Measurements from ENCODE around the gene FRK. TPM values are rescaled to one million over a fixed set of nuclear protein-coding genes. Genes with fewer than 3 reads are reported as not detected.
"Not testable (repeated sequence)": the region's sequence is repeated elsewhere in the genome, so short reads cannot be mapped to it uniquely, and the experiment has no call there.

The FRK gene
- polyA plus RNA-seq, 3 donors, result not detected

GRCh38 chr6:115969930-115970273, 90.8 kb downstream of the FRK start:
- Histone ChIP-seq H3K4me2 (replicated peaks; ENCODE audit: extremely low read depth, low read length, poor library complexity, severe bottlenecking) (no peak overlapping the region), H2AFZ (ENCODE audit: insufficient read depth, low read depth, low read length, poor library complexity, severe bottlenecking) (no peak overlapping the region), H3K9ac (ENCODE audit: insufficient read depth, low read length, poor library complexity, severe bottlenecking) (no peak overlapping the region), H3K9me3 (replicated peaks in 1 of 2; ENCODE audit: control insufficient read depth in 1 of 2, insufficient read depth in 1 of 2, low read length in 2 of 2) (no peaks in the 10 kb centered on the region), H3K4me3 (replicated peaks in 1 of 3; ENCODE audit: low read depth in 2 of 3, low read length in 3 of 3) (no peak overlapping the region), H4K20me1 (ENCODE audit: insufficient read depth, low read length) (no peaks in the 10 kb centered on the region), H3K4me1 (ENCODE audit: control insufficient read depth in 1 of 2, insufficient read depth in 2 of 2, low read length in 2 of 2) (no peaks in the 10 kb centered on the region), H3K36me3 (replicated peaks in 1 of 2; ENCODE audit: control insufficient read depth in 1 of 2, insufficient read depth in 2 of 2, low read length in 2 of 2) (no peaks in the 10 kb centered on the region), H3K27me3 (ENCODE audit: control insufficient read depth in 2 of 2, insufficient read depth in 2 of 2, low read length in 2 of 2) (no peaks in the 10 kb centered on the region), H3K79me2 (ENCODE audit: insufficient read depth, low read length) (no peaks in the 10 kb centered on the region), H3K27ac (ENCODE audit: low read depth in 1 of 2, low read length in 2 of 2) (no peak overlapping the region)
- TF ChIP-seq CTCF (IDR thresholded peaks at IDR 0.05), result no peak
- Mint-ChIP-seq H3K36me3 (no peaks in the 10 kb centered on the region), H3K9me3 (peaks cover 0 to 2% (median 0%) of the 10 kb centered on the region in 7 donors), H3K27me3 (ENCODE audit: low read depth in 3 of 3) (peaks cover 0 to 2% (median 0%) of the 10 kb centered on the region in 3 donors), H3K27ac (no peak overlapping the region), H3K4me3 (no peak overlapping the region), H3K4me1 (no peaks in the 10 kb centered on the region)
- intact Hi-C loops (cut with micrococcal nuclease), result no loop called here
- no peak for DNase-seq

- Histone ChIP-seq H3K27ac (ENCODE audit: low read depth in 1 of 2, low read length in 2 of 2) (no peak overlapping the region), H3K9ac (ENCODE audit: insufficient read depth, low read length, poor library complexity, severe bottlenecking) (no peak overlapping the region), H3K36me3 (replicated peaks in 1 of 2; ENCODE audit: control insufficient read depth in 1 of 2, insufficient read depth in 2 of 2, low read length in 2 of 2) (no peaks in the 10 kb centered on the region), H3K4me1 (ENCODE audit: control insufficient read depth in 1 of 2, insufficient read depth in 2 of 2, low read length in 2 of 2) (no peaks in the 10 kb centered on the region), H3K79me2 (ENCODE audit: insufficient read depth, low read length) (no peaks in the 10 kb centered on the region), H3K9me3 (replicated peaks in 1 of 2; ENCODE audit: control insufficient read depth in 1 of 2, insufficient read depth in 1 of 2, low read length in 2 of 2) (no peaks in the 10 kb centered on the region), H3K4me3 (replicated peaks in 1 of 3; ENCODE audit: low read depth in 2 of 3, low read length in 3 of 3) (no peak overlapping the region), H3K4me2 (replicated peaks; ENCODE audit: extremely low read depth, low read length, poor library complexity, severe bottlenecking) (no peak overlapping the region), H2AFZ (ENCODE audit: insufficient read depth, low read depth, low read length, poor library complexity, severe bottlenecking) (no peak overlapping the region), H3K27me3 (ENCODE audit: control insufficient read depth in 2 of 2, insufficient read depth in 2 of 2, low read length in 2 of 2) (no peaks in the 10 kb centered on the region), H4K20me1 (ENCODE audit: insufficient read depth, low read length) (no peaks in the 10 kb centered on the region)
- Mint-ChIP-seq H3K4me1 (no peaks in the 10 kb centered on the region), H3K4me3 (no peak overlapping the region), H3K27me3 (ENCODE audit: low read depth in 3 of 3) (peaks cover 0 to 2% (median 0%) of the 10 kb centered on the region in 3 donors), H3K27ac (no peak overlapping the region), H3K9me3 (peaks cover 0 to 2% (median 0%) of the 10 kb centered on the region in 7 donors), H3K36me3 (no peaks in the 10 kb centered on the region)
- TF ChIP-seq CTCF (IDR thresholded peaks at IDR 0.05), result no peak
- 93% methylated on average over 7 of the region's 7 CpGs for WGBS (ENCODE audit: insufficient coverage)
- intact Hi-C loops (cut with micrococcal nuclease), result no loop called here
- no peak for DNase-seq
These were observed 91.3 kb downstream of the FRK start for GRCh38 chr6:115969207-115969929.

GRCh38 chr6:115960286-115960685, 100.4 kb downstream of the FRK start:
- H3K4me1 ChIP-seq (ENCODE audit: control insufficient read depth in 1 of 2, insufficient read depth in 2 of 2, low read length in 2 of 2); H3K36me3 ChIP-seq (replicated peaks in 1 of 2; ENCODE audit: control insufficient read depth in 1 of 2, insufficient read depth in 2 of 2, low read length in 2 of 2); H3K9ac ChIP-seq (ENCODE audit: insufficient read depth, low read length, poor library complexity, severe bottlenecking); intact Hi-C loops (cut with micrococcal nuclease); H3K27me3 Mint-ChIP-seq (ENCODE audit: low read depth in 3 of 3); H3K4me1 Mint-ChIP-seq; H3K27ac Mint-ChIP-seq; H3K79me2 ChIP-seq (ENCODE audit: insufficient read depth, low read length); H3K4me2 ChIP-seq (replicated peaks; ENCODE audit: extremely low read depth, low read length, poor library complexity, severe bottlenecking); H3K36me3 Mint-ChIP-seq; H4K20me1 ChIP-seq (ENCODE audit: insufficient read depth, low read length); H3K9me3 Mint-ChIP-seq; H3K9me3 ChIP-seq (replicated peaks in 1 of 2; ENCODE audit: control insufficient read depth in 1 of 2, insufficient read depth in 1 of 2, low read length in 2 of 2); H3K27ac ChIP-seq (ENCODE audit: low read depth in 1 of 2, low read length in 2 of 2); DNase-seq; H3K27me3 ChIP-seq (ENCODE audit: control insufficient read depth in 2 of 2, insufficient read depth in 2 of 2, low read length in 2 of 2); H3K4me3 ChIP-seq (replicated peaks in 1 of 3; ENCODE audit: low read depth in 2 of 3, low read length in 3 of 3); H2AFZ ChIP-seq (ENCODE audit: insufficient read depth, low read depth, low read length, poor library complexity, severe bottlenecking); H3K4me3 Mint-ChIP-seq: not testable (repeated sequence)
- WGBS (ENCODE audit: insufficient coverage), result no CpG with 5 or more reads among the region's 17 CpGs
